GM18867 (cell line): ENCODE results near the gene RIMKLB.

Source experiments
- ATAC-seq: cut with Tn5 transposase; IDR thresholded peaks from one replicate; pipeline ENCODE4 v1.9.1; 2021; ENCODE audit warnings: mild to moderate bottlenecking, moderate library complexity; ENCODE audit not compliant: unreplicated experiment

RIMKLB gene

GRCh38 chr12:8697476-8698131 lies at the start of gene RIMKLB:
Gene RIMKLB (plus strand): TSS chr12:8697991. CDS start chr12:8713867, 15,876 bp downstream.
- peak; percentile 85 for ATAC-seq

GRCh38 chr12:8648576-8649205 lies 49.1 kb upstream of the RIMKLB start:
- peak; percentile 75 for ATAC-seq

- no peak for ATAC-seq
These were observed 42.4 kb upstream of the RIMKLB start for GRCh38 chr12:8655421-8655820.

GRCh38 chr12:8658346-8658745 lies 39.4 kb upstream of the RIMKLB start:
- no peak for ATAC-seq

- no peak for ATAC-seq
These were observed 36.8 kb upstream of the RIMKLB start for GRCh38 chr12:8661016-8661415.

GRCh38 chr12:8661751-8662150 lies 36.0 kb upstream of the RIMKLB start:
- no peak for ATAC-seq

GRCh38 chr12:8662593-8662992 lies 35.2 kb upstream of the RIMKLB start, which contains the start of gene MFAP5:
Gene MFAP5 (minus strand): TSS chr12:8662826. CDS start chr12:8662104, 722 bp downstream.
- no peak for ATAC-seq

GRCh38 chr12:8664228-8664913 lies 33.4 kb upstream of the RIMKLB start:
- no peak for ATAC-seq

- no peak for ATAC-seq
These were observed 32.0 kb upstream of the RIMKLB start for GRCh38 chr12:8665759-8666158.

- no peak for ATAC-seq
These were observed 30.5 kb upstream of the RIMKLB start for GRCh38 chr12:8667270-8667669.

- no peak for ATAC-seq
These were observed 29.4 kb upstream of the RIMKLB start for GRCh38 chr12:8668441-8668840.

GRCh38 chr12:8672381-8672780 lies 25.4 kb upstream of the RIMKLB start:
- ATAC-seq = no peak

- no peak for ATAC-seq
These were observed 22.2 kb upstream of the RIMKLB start for GRCh38 chr12:8675591-8676036.

GRCh38 chr12:8676651-8677050 lies 21.1 kb upstream of the RIMKLB start:
- ATAC-seq = no peak

GRCh38 chr12:8677362-8677761 lies 20.4 kb upstream of the RIMKLB start:
- no peak for ATAC-seq

GRCh38 chr12:8678661-8679111 lies 19.1 kb upstream of the RIMKLB start:
- no peak for ATAC-seq

GRCh38 chr12:8680533-8680932 lies 17.3 kb upstream of the RIMKLB start:
- no peak for ATAC-seq

- ATAC-seq = no peak
These were observed 16.5 kb upstream of the RIMKLB start for GRCh38 chr12:8681129-8681884.

- no peak for ATAC-seq
These were observed 12.7 kb upstream of the RIMKLB start for GRCh38 chr12:8685051-8685450.

- no peak for ATAC-seq
These were observed 9.8 kb upstream of the RIMKLB start for GRCh38 chr12:8687846-8688601.
